Measurements from ENCODE around the gene SBNO1.
"Not testable (repeated sequence)": the region's sequence is repeated elsewhere in the genome, so short reads cannot be mapped to it uniquely, and the experiment has no call there.

Gene SBNO1

GRCh38 chr12:123364532-123365024 lies at the start of gene SBNO1:
Gene SBNO1 (minus strand): TSS chr12:123364847. CDS start chr12:123350441, 14,406 bp downstream.
- no peaks in the 10 kb centered on the region for H3K9me3 ChIP-seq (replicated peaks in 1 of 11)
- peak within 1 kb of the TSS; percentile 95 to 100 (median 96) for H3K27ac ChIP-seq
- H3K9ac ChIP-seq = peak within 1 kb of the TSS; percentile 95 to 99 (median 99)
- TF ChIP-seq Cebpa-rat (IDR thresholded peaks at IDR 0.05) = no peak
- H3K36me3 ChIP-seq = peaks cover 13 to 24% (median 20%) of the 10 kb centered on the region in 11 experiments; a peak in 16 of 22 replicates
- peak within 1 kb of the TSS; percentile 92 to 100 (median 99) for H3K4me3 ChIP-seq
- no peaks in the 10 kb centered on the region for H3K27me3 ChIP-seq
- H3K4me1 ChIP-seq = peaks cover 23 to 32% (median 28%) of the 10 kb centered on the region in 10 experiments
- H3K4me2 ChIP-seq = peak within 1 kb of the TSS; percentile 79 to 96 (median 88)
- peaks cover 46 to 50% (median 48%) of the 10 kb centered on the region in 11 experiments for H4K20me1 ChIP-seq

- H3K4me2 ChIP-seq = no peak overlapping the region
- no peak overlapping the region for H3K9ac ChIP-seq
- H3K36me3 ChIP-seq = peaks cover 41 to 90% (median 73%) of the 10 kb centered on the region in 11 experiments
- H3K27ac ChIP-seq = no peak overlapping the region
- no peak overlapping the region for H3K4me3 ChIP-seq
- no peaks in the 10 kb centered on the region for H3K27me3 ChIP-seq
- H3K4me1 ChIP-seq = peaks cover 0 to 6% (median 0%) of the 10 kb centered on the region in 10 experiments; a peak in 5 of 20 replicates
- H3K9me3 ChIP-seq (replicated peaks in 1 of 11) = 0 out of 22 replicates have a peak, but pooled peaks cover 0 to 5% (median 0%) of the 10 kb centered on the region in 11 experiments
- H4K20me1 ChIP-seq = peaks cover 0 to 64% (median 28%) of the 10 kb centered on the region in 11 experiments; a peak in 15 of 22 replicates
- no peak for TF ChIP-seq Cebpa-rat (IDR thresholded peaks at IDR 0.05)
Measured at GRCh38 chr12:123410041-123410412, 45.4 kb upstream of the SBNO1 start.

GRCh38 chr12:123409284-123410040 lies 44.8 kb upstream of the SBNO1 start:
- not testable (repeated sequence) for H3K9ac ChIP-seq; H3K9me3 ChIP-seq (replicated peaks in 1 of 11); H3K4me2 ChIP-seq; H3K27me3 ChIP-seq; H3K4me1 ChIP-seq; H3K27ac ChIP-seq; H3K4me3 ChIP-seq
- H3K36me3 ChIP-seq = peaks cover 42 to 90% (median 73%) of the 10 kb centered on the region in 11 experiments
- peaks cover 0 to 70% (median 32%) of the 10 kb centered on the region in 11 experiments; a peak in 18 of 22 replicates for H4K20me1 ChIP-seq

GRCh38 chr12:123408619-123409018 lies 44.0 kb upstream of the SBNO1 start:
- not testable (repeated sequence) for H3K9ac ChIP-seq, H3K4me1 ChIP-seq

GRCh38 chr12:123407934-123408333 lies 43.3 kb upstream of the SBNO1 start:
- not testable (repeated sequence) for H3K27ac ChIP-seq; H3K4me2 ChIP-seq; H3K4me3 ChIP-seq; H3K4me1 ChIP-seq; H3K9me3 ChIP-seq (replicated peaks in 1 of 11); H3K27me3 ChIP-seq; H3K9ac ChIP-seq
- Histone ChIP-seq H4K20me1 (peaks cover 6 to 83% (median 43%) of the 10 kb centered on the region in 11 experiments; a peak in 21 of 22 replicates), H3K36me3 (peaks cover 51 to 92% (median 80%) of the 10 kb centered on the region in 11 experiments)

More at GRCh38 chr12:123408619-123409018, 44.0 kb upstream of the SBNO1 start:
- H3K27ac ChIP-seq; H3K27me3 ChIP-seq; H3K4me2 ChIP-seq; H3K9me3 ChIP-seq (replicated peaks in 1 of 11); H3K4me3 ChIP-seq: not testable (repeated sequence)
- peaks cover 0 to 77% (median 36%) of the 10 kb centered on the region in 11 experiments; a peak in 21 of 22 replicates for H4K20me1 ChIP-seq
- H3K36me3 ChIP-seq = peaks cover 50 to 92% (median 77%) of the 10 kb centered on the region in 11 experiments

- H3K4me3 ChIP-seq; H3K9ac ChIP-seq; H3K4me1 ChIP-seq; H3K27ac ChIP-seq; H3K27me3 ChIP-seq; H3K9me3 ChIP-seq (replicated peaks in 1 of 11); H3K4me2 ChIP-seq: not testable (repeated sequence)
- H3K36me3 ChIP-seq = peaks cover 52 to 92% (median 82%) of the 10 kb centered on the region in 11 experiments
- H4K20me1 ChIP-seq = peaks cover 13 to 83% (median 50%) of the 10 kb centered on the region in 11 experiments; a peak in 21 of 22 replicates
Measured at GRCh38 chr12:123407269-123407668, 42.6 kb upstream of the SBNO1 start.

GRCh38 chr12:123404581-123404980 lies 39.9 kb upstream of the SBNO1 start:
- H3K9ac ChIP-seq = peak overlapping the region in 1 of 11 experiments; percentile 26; a peak in 1 of 22 replicates
- TF ChIP-seq Cebpa-rat (IDR thresholded peaks at IDR 0.05) = no peak
- no peaks in the 10 kb centered on the region for H3K9me3 ChIP-seq (replicated peaks in 1 of 11)
- no peak overlapping the region for H3K4me3 ChIP-seq
- H3K27me3 ChIP-seq = no peaks in the 10 kb centered on the region
- no peak overlapping the region for H3K4me2 ChIP-seq
- peaks cover 0 to 9% (median 5%) of the 10 kb centered on the region in 10 experiments; a peak in 9 of 20 replicates for H3K4me1 ChIP-seq
- no peak overlapping the region for H3K27ac ChIP-seq
- H4K20me1 ChIP-seq = peaks cover 25 to 79% (median 64%) of the 10 kb centered on the region in 11 experiments
- H3K36me3 ChIP-seq = peaks cover 66 to 93% (median 91%) of the 10 kb centered on the region in 11 experiments

GRCh38 chr12:123401753-123402683 lies 37.4 kb upstream of the SBNO1 start:
- Histone ChIP-seq H4K20me1 (peaks cover 47 to 98% (median 88%) of the 10 kb centered on the region in 11 experiments), H3K27ac (no peak overlapping the region), H3K9me3 (replicated peaks in 1 of 11) (no peaks in the 10 kb centered on the region), H3K4me3 (no peak overlapping the region), H3K4me2 (no peak overlapping the region), H3K9ac (peak overlapping the region in 1 of 11 experiments; percentile 7; a peak in 1 of 22 replicates), H3K27me3 (no peaks in the 10 kb centered on the region), H3K4me1 (peaks cover 0 to 9% (median 5%) of the 10 kb centered on the region in 10 experiments; a peak in 7 of 20 replicates), H3K36me3 (peaks cover 86 to 96% (median 96%) of the 10 kb centered on the region in 11 experiments)
- no peak for TF ChIP-seq Cebpa-rat (IDR thresholded peaks at IDR 0.05)

- no peak overlapping the region for H3K4me2 ChIP-seq
- H3K4me1 ChIP-seq = peaks cover 0 to 3% (median 0%) of the 10 kb centered on the region in 10 experiments; a peak in 4 of 20 replicates
- no peaks in the 10 kb centered on the region for H3K9me3 ChIP-seq (replicated peaks in 1 of 11)
- H3K4me3 ChIP-seq = no peak overlapping the region
- peaks cover 61 to 100% (median 95%) of the 10 kb centered on the region in 11 experiments for H4K20me1 ChIP-seq
- no peak for TF ChIP-seq Cebpa-rat (IDR thresholded peaks at IDR 0.05)
- H3K9ac ChIP-seq = no peak overlapping the region
- H3K27me3 ChIP-seq = no peaks in the 10 kb centered on the region
- no peak overlapping the region for H3K27ac ChIP-seq
- H3K36me3 ChIP-seq = peaks cover 86 to 96% (median 96%) of the 10 kb centered on the region in 11 experiments
Measured at GRCh38 chr12:123399255-123399617, 34.6 kb upstream of the SBNO1 start.
